Measurements from ENCODE around the gene SLC23A3. TPM values are rescaled to one million over a fixed set of nuclear protein-coding genes. Genes with fewer than 3 reads are reported as not detected.

Gene SLC23A3
- polyA plus RNA-seq, 1 experiment: 0.53 TPM

- POLR2A ChIA-PET: interaction anchor here (1.0 to 4.6 kb wide), 2 partner anchors 9 kb away, joined by 3 to 37 read pairs; partner anchors contain the start of gene ZFAND2B
- CTCF ChIA-PET: interaction anchor here (1.1 to 2.8 kb wide), 3 partner anchors 45 to 79 kb away, joined by 4 to 11 read pairs (median 4); no protein-coding TSS in a partner anchor
Measured at GRCh38 chr2:219215871-219216534, 46.2 kb upstream of the SLC23A3 start.

GRCh38 chr2:219214786-219215185 is 45.0 kb upstream of the SLC23A3 start:
- Histone ChIP-seq H3K27ac (ENCODE audit: low read depth, low read length) (no peak overlapping the region), H3K4me3 (ENCODE audit: low read depth, low read length) (no peak overlapping the region), H3K9me3 (ENCODE audit: control insufficient read depth, insufficient read depth, low read length) (no peaks in the 10 kb centered on the region; the same call in 1 of the 2 replicates), H3K27me3 (ENCODE audit: control insufficient read depth, insufficient read depth, low read length) (no peaks in the 10 kb centered on the region)
- no peak for DNase-seq (ENCODE audit: low read depth, low spot score)
- ChIA-PET CTCF (interaction anchor here (0.9 to 2.8 kb wide), 2 partner anchors 63 to 80 kb away, joined by 3 to 11 read pairs; no protein-coding TSS in a partner anchor), POLR2A (interaction anchor here (1.0 kb wide), 1 partner anchor 8 kb away, joined by 3 read pairs; the partner anchor contains the start of gene ZFAND2B)
- TF ChIP-seq CTCF (IDR thresholded peaks at IDR 0.05; ENCODE audit: low read depth, low read length): no peak

More at GRCh38 chr2:219215871-219216534, 46.2 kb upstream of the SLC23A3 start:
- Histone ChIP-seq H3K9me3 (ENCODE audit: control insufficient read depth, insufficient read depth, low read length) (no peaks in the 10 kb centered on the region; the same call in 1 of the 2 replicates), H3K27ac (ENCODE audit: low read depth, low read length) (no peak overlapping the region), H3K4me3 (ENCODE audit: low read depth, low read length) (no peak overlapping the region), H3K27me3 (ENCODE audit: control insufficient read depth, insufficient read depth, low read length) (no peaks in the 10 kb centered on the region)
- no peak for DNase-seq (ENCODE audit: low read depth, low spot score)
- TF ChIP-seq CTCF (IDR thresholded peaks at IDR 0.05; ENCODE audit: low read depth, low read length): no peak

GRCh38 chr2:219214141-219214540 is 44.3 kb upstream of the SLC23A3 start:
- ChIA-PET CTCF (interaction anchor here (2.8 kb wide), 1 partner anchor 81 kb away, joined by 11 read pairs; no protein-coding TSS in a partner anchor), POLR2A (no interaction called here)
- Histone ChIP-seq H3K9me3 (ENCODE audit: control insufficient read depth, insufficient read depth, low read length) (no peaks in the 10 kb centered on the region; the same call in 1 of the 2 replicates), H3K27me3 (ENCODE audit: control insufficient read depth, insufficient read depth, low read length) (no peaks in the 10 kb centered on the region), H3K4me3 (ENCODE audit: low read depth, low read length) (no peak overlapping the region), H3K27ac (ENCODE audit: low read depth, low read length) (no peak overlapping the region)
- TF ChIP-seq CTCF (IDR thresholded peaks at IDR 0.05; ENCODE audit: low read depth, low read length): no peak
- DNase-seq (ENCODE audit: low read depth, low spot score): no peak

- no peaks in the 10 kb centered on the region; the same call in 1 of the 2 replicates for H3K9me3 ChIP-seq (ENCODE audit: control insufficient read depth, insufficient read depth, low read length)
- POLR2A ChIA-PET: no interaction called here
- no peak for TF ChIP-seq CTCF (IDR thresholded peaks at IDR 0.05; ENCODE audit: low read depth, low read length)
- DNase-seq (ENCODE audit: low read depth, low spot score): no peak
- no peak overlapping the region for H3K27ac ChIP-seq (ENCODE audit: low read depth, low read length)
- CTCF ChIA-PET: interaction anchor here (2.6 kb wide), 1 partner anchor 82 kb away, joined by 22 read pairs; no protein-coding TSS in a partner anchor
- no peak overlapping the region for H3K4me3 ChIP-seq (ENCODE audit: low read depth, low read length)
- H3K27me3 ChIP-seq (ENCODE audit: control insufficient read depth, insufficient read depth, low read length): no peaks in the 10 kb centered on the region
Measured at GRCh38 chr2:219213486-219214071, 43.8 kb upstream of the SLC23A3 start.

- TF ChIP-seq CTCF (IDR thresholded peaks at IDR 0.05; ENCODE audit: low read depth, low read length): no peak
- ChIA-PET CTCF (interaction anchor here (2.6 kb wide), 1 partner anchor 82 kb away, joined by 22 read pairs; no protein-coding TSS in a partner anchor), POLR2A (no interaction called here)
- H3K27ac ChIP-seq (ENCODE audit: low read depth, low read length): no peak overlapping the region
- H3K9me3 ChIP-seq (ENCODE audit: control insufficient read depth, insufficient read depth, low read length): no peaks in the 10 kb centered on the region; the same call in 1 of the 2 replicates
- H3K27me3 ChIP-seq (ENCODE audit: control insufficient read depth, insufficient read depth, low read length): no peaks in the 10 kb centered on the region
- no peak overlapping the region for H3K4me3 ChIP-seq (ENCODE audit: low read depth, low read length)
- DNase-seq (ENCODE audit: low read depth, low spot score): no peak
Measured at GRCh38 chr2:219213026-219213415, 43.2 kb upstream of the SLC23A3 start.

All from AG04450 (cell line).